Measurements from ENCODE around the gene SDC4.

SDC4 gene

GRCh38 chr20:45288860-45289259 is 59.4 kb downstream of the SDC4 start:
- no peak overlapping the region for H3K4me3 ChIP-seq (ENCODE audit: low read depth in 1 of 2, low read length in 2 of 2)
- H3K9me3 ChIP-seq (ENCODE audit: control insufficient read depth in 1 of 2, low read length in 2 of 2) = no peaks in the 10 kb centered on the region
- no peaks in the 10 kb centered on the region for H3K36me3 ChIP-seq (ENCODE audit: control insufficient read depth in 1 of 2, insufficient read depth in 2 of 2, low read length in 2 of 2)
- peaks cover 0 to 9% of the 10 kb centered on the region in 2 donors for H3K4me1 ChIP-seq (ENCODE audit: control insufficient read depth in 1 of 2, insufficient read depth in 2 of 2, low read length in 2 of 2)
- H3K27ac ChIP-seq (ENCODE audit: low read length) = no peak overlapping the region
- H3K27me3 ChIP-seq (ENCODE audit: low read depth, low read length) = no peaks in the 10 kb centered on the region

- Histone ChIP-seq H3K4me1 (ENCODE audit: control insufficient read depth in 1 of 2, insufficient read depth in 2 of 2, low read length in 2 of 2) (peaks cover 0 to 7% of the 10 kb centered on the region in 2 donors), H3K9me3 (ENCODE audit: control insufficient read depth in 1 of 2, low read length in 2 of 2) (no peaks in the 10 kb centered on the region), H3K27ac (ENCODE audit: low read length) (no peak overlapping the region), H3K4me3 (ENCODE audit: low read depth in 1 of 2, low read length in 2 of 2) (no peak overlapping the region), H3K27me3 (ENCODE audit: low read depth, low read length) (no peaks in the 10 kb centered on the region), H3K36me3 (ENCODE audit: control insufficient read depth in 1 of 2, insufficient read depth in 2 of 2, low read length in 2 of 2) (no peaks in the 10 kb centered on the region)
These were observed 59.8 kb downstream of the SDC4 start for GRCh38 chr20:45288376-45288775.

GRCh38 chr20:45283551-45284057 is 64.6 kb downstream of the SDC4 start:
- Histone ChIP-seq H3K27me3 (ENCODE audit: low read depth, low read length) (no peaks in the 10 kb centered on the region), H3K9me3 (ENCODE audit: control insufficient read depth in 1 of 2, low read length in 2 of 2) (no peaks in the 10 kb centered on the region), H3K27ac (ENCODE audit: low read length) (no peak overlapping the region), H3K4me3 (ENCODE audit: low read depth in 1 of 2, low read length in 2 of 2) (no peak overlapping the region), H3K36me3 (ENCODE audit: control insufficient read depth in 1 of 2, insufficient read depth in 2 of 2, low read length in 2 of 2) (no peaks in the 10 kb centered on the region), H3K4me1 (ENCODE audit: control insufficient read depth in 1 of 2, insufficient read depth in 2 of 2, low read length in 2 of 2) (no peaks in the 10 kb centered on the region)

GRCh38 chr20:45282700-45283550 is 65.3 kb downstream of the SDC4 start:
- H3K4me3 ChIP-seq (ENCODE audit: low read depth in 1 of 2, low read length in 2 of 2) = no peak overlapping the region
- no peak overlapping the region for H3K27ac ChIP-seq (ENCODE audit: low read length)
- no peaks in the 10 kb centered on the region for H3K36me3 ChIP-seq (ENCODE audit: control insufficient read depth in 1 of 2, insufficient read depth in 2 of 2, low read length in 2 of 2)
- no peaks in the 10 kb centered on the region for H3K27me3 ChIP-seq (ENCODE audit: low read depth, low read length)
- no peaks in the 10 kb centered on the region for H3K4me1 ChIP-seq (ENCODE audit: control insufficient read depth in 1 of 2, insufficient read depth in 2 of 2, low read length in 2 of 2)
- H3K9me3 ChIP-seq (ENCODE audit: control insufficient read depth in 1 of 2, low read length in 2 of 2) = no peaks in the 10 kb centered on the region

GRCh38 chr20:45279992-45280391 is 68.2 kb downstream of the SDC4 start:
- Histone ChIP-seq H3K9me3 (ENCODE audit: control insufficient read depth in 1 of 2, low read length in 2 of 2) (no peaks in the 10 kb centered on the region), H3K36me3 (ENCODE audit: control insufficient read depth in 1 of 2, insufficient read depth in 2 of 2, low read length in 2 of 2) (no peaks in the 10 kb centered on the region), H3K4me3 (ENCODE audit: low read depth in 1 of 2, low read length in 2 of 2) (no peak overlapping the region), H3K4me1 (ENCODE audit: control insufficient read depth in 1 of 2, insufficient read depth in 2 of 2, low read length in 2 of 2) (no peaks in the 10 kb centered on the region), H3K27ac (ENCODE audit: low read length) (no peak overlapping the region), H3K27me3 (ENCODE audit: low read depth, low read length) (no peaks in the 10 kb centered on the region)

- Histone ChIP-seq H3K9me3 (ENCODE audit: control insufficient read depth in 1 of 2, low read length in 2 of 2) (no peaks in the 10 kb centered on the region), H3K4me3 (ENCODE audit: low read depth in 1 of 2, low read length in 2 of 2) (no peak overlapping the region), H3K27me3 (ENCODE audit: low read depth, low read length) (no peaks in the 10 kb centered on the region), H3K4me1 (ENCODE audit: control insufficient read depth in 1 of 2, insufficient read depth in 2 of 2, low read length in 2 of 2) (no peaks in the 10 kb centered on the region), H3K27ac (ENCODE audit: low read length) (no peak overlapping the region), H3K36me3 (ENCODE audit: control insufficient read depth in 1 of 2, insufficient read depth in 2 of 2, low read length in 2 of 2) (no peaks in the 10 kb centered on the region)
These were observed 72.9 kb downstream of the SDC4 start for GRCh38 chr20:45275338-45275737.

Measured in muscle layer of duodenum (tissue), 2 donors.